Testis (tissue), 3 donors: ENCODE results near the gene CDKAL1. TPM values are rescaled to one million over a fixed set of nuclear protein-coding genes. Genes with fewer than 3 reads are reported as not detected.
"Not testable (repeated sequence)": the region's sequence is repeated elsewhere in the genome, so short reads cannot be mapped to it uniquely, and the experiment has no call there.

Experiments
- DNase-seq: peaks from one replicate; pipeline ENCODE4 v3.0.0-alpha.2; 2019
- H3K27ac ChIP-seq, 2 donors: fragments of 200-600 bp; sonication (generic); one replicate each; pipeline ENCODE4 v1.5.1; 2019
- H3K27me3 ChIP-seq: fragments of 200-600 bp; sonication (generic); one replicate; pipeline ENCODE4 v1.5.1; 2019
- H3K36me3 ChIP-seq: fragments of 200-600 bp; sonication (generic); one replicate; pipeline ENCODE4 v1.5.1; 2017; ENCODE audit warnings: low read depth; ENCODE audit errors: missing control alignments
- H3K4me1 ChIP-seq: fragments of 200-600 bp; sonication (generic); one replicate; pipeline ENCODE4 v1.5.1; 2019
- H3K4me3 ChIP-seq, 2 donors: fragments of 200-600 bp; sonication (generic); one replicate each; pipeline ENCODE4 v1.5.1; 2017 to 2019
- H3K9me3 ChIP-seq: fragments of 200-600 bp; sonication (generic); one replicate; pipeline ENCODE4 v1.5.1; 2017
- POLR2A ChIP-seq: fragments of 450-650 bp; IDR thresholded peaks from one replicate; pipeline ENCODE4 v1.6.1; 2017; ENCODE audit warnings: antibody characterized with exemption, mild to moderate bottlenecking, moderate library complexity
- WGBS, 2 donors: methylation state at CpG; one replicate each; pipeline ENCODE4 v1.1.5; 2018; 5-methylcytosine and 5-hydroxymethylcytosine counted together
- intact Hi-C: fragments of 100-400 bp; cut with DNase I; formaldehyde crosslinking; loops from one replicate; pipeline ENCODE4 v1.15.1; 2023; ENCODE audit warnings: low total_unique reads
- polyA plus RNA-seq: library from polyadenylated mRNA; stranded (reverse); fragments of 350-450 nt; fragmentation: Illumina TruSeq; extraction: RNeasy Lipid Tissue Mini Kit (QIAGEN cat#74804); gene quantifications from one replicate; pipeline ENCODE4 v1.2.3, GENCODE V29; 2014; ENCODE audit warnings: low read depth, low replicate concordance; ENCODE audit not compliant: insufficient read depth
- total RNA-seq, 2 donors: library from RNA; depleted of rRNA; stranded (reverse); fragments of >200 nt; gene quantifications; one replicate each; pipeline ENCODE4 v1.2.3, GENCODE V29; 2016
- TF ChIP-seq, protein P1 (sequence below), 3 experiments: fragments of 450-650 bp in 2 of 3; fragments of 200-600 bp in 1 of 3; sonication (generic) in 1 of 3; IDR thresholded peaks; one replicate each; pipeline ENCODE4 v1.5.1; 2016 to 2019; ENCODE audit warnings: antibody characterized with exemption in 3 of 3, mild to moderate bottlenecking in 2 of 3, moderate library complexity in 1 of 3

The CDKAL1 gene
- total and polyA plus RNA-seq, 3 donors from 2014 or later: 11.1 to 18.5 (median 16.1) TPM

DNA sequence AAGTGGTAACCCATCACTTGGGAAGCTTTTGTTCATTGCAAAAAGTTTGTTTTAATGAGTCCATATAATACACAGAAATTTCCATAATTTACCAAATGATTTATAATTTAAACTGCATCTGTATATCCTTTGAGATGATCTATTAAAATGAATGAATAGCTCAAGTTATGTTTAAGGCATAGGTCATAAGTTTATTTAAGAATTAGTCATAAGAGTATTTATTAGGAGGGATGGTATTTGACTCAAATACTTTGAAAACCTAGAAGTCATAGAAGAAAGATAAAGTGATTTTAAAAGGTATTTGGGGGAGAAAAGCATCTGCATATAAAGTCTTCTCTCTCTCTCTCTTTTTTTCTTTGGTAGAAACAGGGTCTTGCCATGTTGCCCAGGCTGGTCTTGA lies 388.5 kb downstream of the CDKAL1 start:
- intact Hi-C loops: no loop called here
- Histone ChIP-seq H3K4me3 (no peak overlapping the region), H3K27ac (no peak overlapping the region), H3K9me3 (no peaks in the 10 kb centered on the region), H3K36me3 (no peaks in the 10 kb centered on the region), H3K27me3 (no peaks in the 10 kb centered on the region), H3K4me1 (no peaks in the 10 kb centered on the region)
- no peak for DNase-seq
- TF ChIP-seq POLR2A: no peak
- TF ChIP-seq, protein P1, sequence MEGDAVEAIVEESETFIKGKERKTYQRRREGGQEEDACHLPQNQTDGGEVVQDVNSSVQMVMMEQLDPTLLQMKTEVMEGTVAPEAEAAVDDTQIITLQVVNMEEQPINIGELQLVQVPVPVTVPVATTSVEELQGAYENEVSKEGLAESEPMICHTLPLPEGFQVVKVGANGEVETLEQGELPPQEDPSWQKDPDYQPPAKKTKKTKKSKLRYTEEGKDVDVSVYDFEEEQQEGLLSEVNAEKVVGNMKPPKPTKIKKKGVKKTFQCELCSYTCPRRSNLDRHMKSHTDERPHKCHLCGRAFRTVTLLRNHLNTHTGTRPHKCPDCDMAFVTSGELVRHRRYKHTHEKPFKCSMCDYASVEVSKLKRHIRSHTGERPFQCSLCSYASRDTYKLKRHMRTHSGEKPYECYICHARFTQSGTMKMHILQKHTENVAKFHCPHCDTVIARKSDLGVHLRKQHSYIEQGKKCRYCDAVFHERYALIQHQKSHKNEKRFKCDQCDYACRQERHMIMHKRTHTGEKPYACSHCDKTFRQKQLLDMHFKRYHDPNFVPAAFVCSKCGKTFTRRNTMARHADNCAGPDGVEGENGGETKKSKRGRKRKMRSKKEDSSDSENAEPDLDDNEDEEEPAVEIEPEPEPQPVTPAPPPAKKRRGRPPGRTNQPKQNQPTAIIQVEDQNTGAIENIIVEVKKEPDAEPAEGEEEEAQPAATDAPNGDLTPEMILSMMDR (IDR thresholded peaks at IDR 0.05): no peak

DNA sequence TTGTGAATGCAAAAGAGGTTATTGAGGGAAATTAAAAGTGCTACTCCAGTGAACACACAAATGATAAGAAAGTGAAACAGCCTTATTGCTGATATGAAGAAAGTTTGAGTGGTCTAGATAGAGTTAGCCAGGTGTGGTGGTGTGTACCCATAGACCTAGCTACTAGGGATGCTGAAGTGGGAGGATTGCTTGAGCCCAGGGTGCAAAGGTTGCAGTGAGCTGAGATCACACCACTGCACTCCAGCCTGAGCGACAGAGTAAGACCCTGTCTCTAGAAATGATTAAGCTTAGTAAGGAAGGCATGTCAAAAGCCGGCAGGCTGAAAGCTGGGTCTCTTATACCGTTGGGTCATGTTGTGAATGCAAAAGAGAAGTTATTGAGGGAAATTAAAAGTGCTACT lies 389.8 kb downstream of the CDKAL1 start:
- H3K27me3 ChIP-seq, DNase-seq, H3K27ac ChIP-seq, H3K4me1 ChIP-seq, H3K36me3 ChIP-seq, H3K9me3 ChIP-seq, intact Hi-C loops, H3K4me3 ChIP-seq: not testable (repeated sequence)
- 79 to 95% methylated on average over 3 of the region's 3 CpGs for WGBS, 2 donors

DNA sequence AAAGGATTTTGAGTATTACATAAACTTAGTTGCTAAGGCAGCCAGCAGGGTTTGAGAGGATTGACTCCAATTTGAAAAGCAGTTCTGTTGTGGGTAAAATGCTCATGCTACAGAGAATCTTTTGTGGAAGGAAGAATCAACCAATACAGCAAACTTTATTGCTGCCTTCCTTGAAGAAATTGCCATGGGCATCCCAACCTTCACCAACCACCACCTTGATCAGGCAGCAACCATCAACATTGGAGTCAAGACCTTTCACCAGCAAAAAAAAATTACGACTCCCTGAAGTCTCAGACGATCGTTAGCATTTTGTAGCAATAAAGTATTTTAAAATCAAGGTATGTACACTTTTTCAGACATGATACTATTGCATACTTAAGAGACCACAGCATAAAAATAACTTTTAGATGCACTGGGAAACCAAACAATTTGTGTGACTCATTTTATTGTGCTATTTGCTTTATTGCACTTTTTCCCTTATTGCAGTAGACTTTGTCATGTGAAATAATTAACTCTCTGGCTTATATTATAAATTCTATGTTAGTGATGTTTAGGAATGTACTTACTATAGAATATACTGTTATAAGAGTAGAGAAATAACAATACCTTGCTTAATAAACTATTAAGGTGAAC lies 390.8 kb downstream of the CDKAL1 start:
- Histone ChIP-seq H3K27me3 (no peaks in the 10 kb centered on the region), H3K9me3 (no peaks in the 10 kb centered on the region)
- 78 to 90% methylated on average over 3 of the region's 3 CpGs for whole genome bisulfite sequencing, 2 donors

DNA sequence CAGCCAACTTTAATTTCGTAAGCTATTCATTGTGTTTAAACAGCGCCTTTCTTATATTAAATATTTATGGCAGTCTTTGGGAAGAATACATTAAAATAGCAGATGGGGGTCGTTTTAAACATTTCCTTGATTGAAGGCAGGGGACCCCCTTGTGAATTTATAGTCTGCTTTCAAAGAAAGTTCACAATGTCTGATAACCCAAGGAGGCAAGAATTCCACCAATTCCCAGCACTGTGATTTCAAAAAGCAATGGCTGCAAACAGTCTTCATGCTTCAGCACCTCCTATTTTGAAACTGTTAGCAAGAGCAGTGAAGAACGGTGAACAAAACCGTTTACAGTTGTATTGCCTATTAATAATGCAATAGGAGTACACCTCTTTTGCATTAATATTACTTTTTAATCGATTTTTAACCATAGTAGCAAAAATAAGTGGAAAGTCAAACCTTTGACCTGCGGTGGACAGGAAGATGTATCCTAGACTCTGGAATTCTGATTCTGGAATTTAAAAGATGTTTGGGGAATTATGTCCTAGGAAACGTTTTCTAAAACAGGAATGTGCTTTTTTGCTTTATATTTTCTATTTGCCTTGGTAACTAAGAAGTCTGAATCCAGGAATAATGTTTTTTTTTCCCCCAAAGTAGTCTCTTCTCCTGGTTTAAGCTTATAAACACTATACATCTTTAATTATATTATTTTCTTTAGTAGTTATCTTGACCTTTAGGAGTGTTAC lies 393.0 kb downstream of the CDKAL1 start:
- Histone ChIP-seq H3K27me3 (no peaks in the 10 kb centered on the region), H3K4me1 (no peaks in the 10 kb centered on the region), H3K27ac (no peak overlapping the region), H3K4me3 (no peak overlapping the region), H3K9me3 (no peaks in the 10 kb centered on the region), H3K36me3 (no peaks in the 10 kb centered on the region)
- TF ChIP-seq, protein P1 (IDR thresholded peaks at IDR 0.05): no peak
- no peak for TF ChIP-seq POLR2A
- WGBS, 2 donors: 61% methylated on average over 8 of the region's 8 CpGs
- no peak for DNase-seq
- intact Hi-C loops: no loop called here

More for the DNA sequence above, 390.8 kb downstream of the CDKAL1 start:
- Histone ChIP-seq H3K4me1 (no peaks in the 10 kb centered on the region), H3K4me3 (no peak overlapping the region), H3K36me3 (no peaks in the 10 kb centered on the region), H3K27ac (no peak overlapping the region)
- TF ChIP-seq, protein P1 (IDR thresholded peaks at IDR 0.05): no peak
- no peak for TF ChIP-seq POLR2A
- intact Hi-C loops: no loop called here
- no peak for DNase-seq

DNA sequence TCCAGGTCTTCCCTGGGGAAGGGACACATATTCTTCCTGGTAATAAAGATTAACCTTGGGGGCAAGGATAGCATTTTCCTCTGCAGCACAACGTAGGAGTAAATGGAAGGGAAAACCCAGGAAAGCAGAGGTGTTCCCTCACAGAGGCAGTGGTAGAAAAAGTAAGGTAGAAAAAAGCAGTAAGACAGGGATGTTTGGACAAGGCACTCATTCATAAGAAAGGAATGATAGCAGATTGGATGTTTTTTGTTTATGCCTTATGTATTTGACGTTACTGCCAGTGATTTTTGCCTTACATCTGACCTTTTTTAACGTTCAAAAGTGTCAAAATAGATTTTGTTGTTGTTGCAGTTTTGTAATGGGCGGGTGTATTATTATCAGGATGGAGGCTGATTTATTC lies 395.0 kb downstream of the CDKAL1 start:
- DNase-seq: no peak
- no peaks in the 10 kb centered on the region for H3K4me1 ChIP-seq
- WGBS, 2 donors: 67 to 72% methylated on average over 4 of the region's 4 CpGs
- intact Hi-C loops: no loop called here
- no peak overlapping the region for H3K27ac ChIP-seq
- H3K4me3 ChIP-seq: no peak overlapping the region
- no peaks in the 10 kb centered on the region for H3K9me3 ChIP-seq
- H3K27me3 ChIP-seq: no peaks in the 10 kb centered on the region
- TF ChIP-seq, protein P1 (IDR thresholded peaks at IDR 0.05): no peak
- no peak for TF ChIP-seq POLR2A
- H3K36me3 ChIP-seq: no peaks in the 10 kb centered on the region
